OCI-M2 (cell line): ENCODE data around the gene NDUFS7.
A peak's percentile ranks its signal among the peaks of the same experiment; 100 is the strongest.

Source experiments
- DNase-seq: peaks from one replicate; lab custom pipeline; 2025; ENCODE audit not compliant: unreplicated experiment; lab: John Stamatoyannopoulos, UW

The NDUFS7 gene

DNA sequence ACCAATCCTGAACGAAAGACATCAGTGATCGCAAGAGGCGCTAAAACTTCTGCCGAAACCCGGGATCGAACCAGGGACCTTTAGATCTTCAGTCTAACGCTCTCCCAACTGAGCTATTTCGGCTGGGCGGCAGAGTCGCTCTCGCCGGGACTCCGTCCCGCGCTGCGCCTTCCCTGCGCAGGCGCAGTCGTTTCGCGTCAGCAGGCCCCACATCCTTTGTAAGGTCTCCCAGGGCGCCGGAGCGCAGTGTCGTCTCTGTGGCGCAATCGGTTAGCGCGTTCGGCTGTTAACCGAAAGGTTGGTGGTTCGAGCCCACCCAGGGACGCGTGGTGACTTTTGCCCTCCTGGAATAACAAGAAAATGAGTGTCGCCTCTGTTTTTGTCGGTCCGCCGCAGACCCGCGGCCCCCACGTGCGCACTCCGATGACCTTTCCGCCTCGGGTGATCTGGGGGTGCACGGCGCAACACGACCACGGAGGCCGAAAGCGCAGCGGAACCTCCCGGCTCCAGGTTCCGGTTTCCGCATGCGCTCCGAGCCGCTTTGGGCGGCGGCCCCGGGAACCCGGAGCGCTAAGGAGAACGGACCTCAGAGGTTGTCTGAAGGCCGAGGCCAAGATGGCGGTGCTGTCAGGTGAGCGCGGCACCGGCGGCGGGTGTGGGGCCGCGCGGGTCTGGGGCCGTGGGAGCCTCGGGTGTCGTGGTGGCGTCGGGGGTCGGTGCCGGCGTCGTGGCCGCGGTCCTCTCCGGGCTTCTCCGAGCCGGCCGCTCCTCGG, at the start of gene NDUFS7:
NDUFS7 (plus strand) TSS at position 596 of the 773 bp plus-strand sequence; CDS start at position 616, 20 bp downstream.
- peak; percentile 71 for DNase-seq

- no peak for DNase-seq
Observed at GRCh38 chr19:1336079-1336684, 47.5 kb upstream of the NDUFS7 start.

DNA sequence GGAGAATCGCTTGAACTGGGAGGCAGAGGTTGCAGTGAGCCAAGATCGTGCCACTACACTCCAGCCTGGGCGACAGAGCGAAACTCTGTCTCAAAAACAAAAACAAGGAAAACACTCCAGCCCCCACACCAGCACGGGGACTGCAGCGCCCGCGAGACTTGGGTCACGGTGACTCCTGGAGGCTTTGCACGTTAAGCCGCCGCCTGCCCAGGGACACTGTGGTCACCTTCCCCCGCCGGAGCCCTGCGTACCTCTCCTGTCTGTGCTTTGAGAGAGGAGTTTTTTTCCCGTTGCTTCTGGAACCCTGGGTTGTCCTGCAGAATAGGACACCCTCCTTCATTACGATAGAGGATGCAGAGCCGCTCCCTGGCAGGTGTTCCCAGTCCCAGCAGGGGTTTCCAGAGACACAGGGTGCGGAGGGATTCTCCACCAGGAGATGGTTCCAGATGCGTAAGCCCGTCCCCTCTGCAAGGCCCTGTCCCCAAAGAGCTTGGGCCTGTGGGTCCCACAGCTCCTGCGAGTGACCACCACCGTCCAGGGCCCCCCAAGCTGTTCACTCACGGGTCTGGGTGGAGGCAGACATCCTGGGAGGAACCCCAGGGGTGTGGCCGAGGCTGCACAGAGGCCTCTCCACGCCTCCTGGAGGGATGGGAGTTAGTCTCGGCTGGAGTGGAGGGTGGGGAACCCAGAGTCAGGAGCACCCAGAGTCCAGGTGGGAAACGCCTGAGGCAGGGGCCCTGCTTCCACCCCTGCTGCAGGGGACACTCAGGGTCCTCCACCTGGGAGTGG, 42.8 kb upstream of the NDUFS7 start:
- no peak for DNase-seq

DNA sequence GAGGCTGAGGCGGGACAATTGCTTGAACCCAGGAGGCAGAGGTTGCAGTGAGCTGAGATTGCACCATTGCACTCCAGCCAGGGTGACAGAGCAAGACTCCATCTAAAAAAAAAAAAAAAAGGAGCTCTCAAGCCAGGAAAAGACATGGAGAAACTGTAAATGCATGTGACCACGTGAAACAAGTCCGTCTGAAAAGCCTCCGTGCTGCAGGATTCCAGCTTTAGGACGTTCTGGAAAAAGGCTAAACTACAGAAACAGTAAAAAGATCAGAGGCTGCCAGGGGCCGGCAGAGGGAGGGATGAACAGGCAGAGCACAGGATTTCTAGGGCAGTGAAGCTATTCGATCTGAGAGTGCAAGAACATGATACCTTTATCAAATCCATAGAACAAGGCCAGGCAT, 40.7 kb upstream of the NDUFS7 start:
- DNase-seq = no peak

GRCh38 chr19:1349211-1349610, 34.5 kb upstream of the NDUFS7 start:
- no peak for DNase-seq

DNA sequence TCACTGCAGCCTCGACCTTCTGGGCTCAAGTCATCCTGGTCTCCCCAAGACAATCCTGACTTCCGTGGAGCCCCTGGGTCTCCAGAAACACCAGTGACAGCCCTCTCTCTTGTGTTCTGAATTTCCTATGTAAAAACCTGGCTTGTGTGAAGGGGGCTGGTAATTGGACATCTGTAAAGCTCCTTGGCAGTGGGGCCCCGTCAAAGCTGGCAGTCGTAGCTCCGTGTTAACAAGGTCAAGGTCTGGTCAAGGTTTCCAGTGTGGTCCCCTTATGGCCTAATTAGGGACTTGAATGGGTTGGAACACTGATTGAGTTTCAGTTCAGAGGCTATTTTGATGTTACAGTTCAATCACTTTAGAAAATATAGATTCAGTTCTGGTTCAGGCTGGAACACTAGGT, 32.8 kb upstream of the NDUFS7 start:
- no peak for DNase-seq

- DNase-seq = no peak
Observed at GRCh38 chr19:1351381-1351851, 32.3 kb upstream of the NDUFS7 start.

- DNase-seq = no peak
Observed at GRCh38 chr19:1353144-1353543, 30.6 kb upstream of the NDUFS7 start.

- no peak for DNase-seq
Observed at GRCh38 chr19:1354970-1355567, 28.6 kb upstream of the NDUFS7 start.

GRCh38 chr19:1355568-1356507, 27.9 kb upstream of the NDUFS7 start:
- no peak for DNase-seq

DNA sequence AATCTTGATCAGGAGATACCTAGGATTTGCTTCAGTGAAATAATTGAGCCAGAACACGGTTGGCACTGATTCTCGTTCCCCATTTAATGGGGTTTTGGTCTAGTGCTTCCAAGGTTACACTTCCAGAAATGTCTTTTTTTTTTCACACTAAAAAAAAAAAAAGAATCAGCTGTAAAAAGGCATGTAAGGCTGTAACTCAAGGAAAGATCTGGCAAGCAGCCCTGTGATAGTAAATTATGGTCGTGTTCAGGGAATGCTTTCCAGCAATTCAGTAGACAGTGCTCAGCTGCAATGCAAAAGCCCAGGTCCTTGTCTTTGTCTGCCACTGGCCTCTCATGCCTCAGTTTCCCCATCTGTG, 27.2 kb upstream of the NDUFS7 start:
- no peak for DNase-seq

- DNase-seq = no peak
Observed at GRCh38 chr19:1357531-1358109, 26.1 kb upstream of the NDUFS7 start.

- no peak for DNase-seq
Observed at GRCh38 chr19:1360126-1360817, 23.4 kb upstream of the NDUFS7 start.

DNA sequence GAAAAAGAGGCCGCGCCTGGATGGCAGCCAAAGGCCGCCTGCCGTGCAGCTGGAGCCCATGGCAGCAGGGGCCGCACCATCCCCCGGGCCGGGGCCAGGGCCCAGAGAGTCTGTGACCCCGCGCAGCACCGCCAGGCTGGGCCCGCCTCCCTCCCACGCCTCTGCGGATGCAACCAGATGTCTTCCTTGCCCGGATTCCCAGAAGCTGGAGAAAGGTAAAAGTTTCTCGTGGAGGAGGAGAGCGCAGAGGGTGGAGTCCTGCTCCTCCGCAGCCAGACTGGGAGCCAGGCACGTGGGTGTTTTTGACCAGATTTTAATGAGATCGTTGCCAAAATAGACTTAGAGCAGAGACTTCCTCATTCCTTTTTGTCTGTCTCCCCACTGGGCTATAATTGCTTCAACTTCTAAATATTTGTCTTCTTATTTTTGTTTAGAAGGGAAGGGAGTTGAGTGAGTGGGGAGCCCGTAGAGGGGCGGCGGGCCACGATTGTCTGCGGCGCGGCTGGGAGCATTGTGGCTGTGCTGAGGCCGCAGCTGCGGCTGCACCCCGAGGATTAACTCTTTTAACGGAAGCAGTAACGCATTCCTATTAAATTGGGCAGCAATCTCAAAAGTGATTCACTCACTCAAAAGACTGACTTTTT, 22.8 kb upstream of the NDUFS7 start:
- DNase-seq = no peak

DNA sequence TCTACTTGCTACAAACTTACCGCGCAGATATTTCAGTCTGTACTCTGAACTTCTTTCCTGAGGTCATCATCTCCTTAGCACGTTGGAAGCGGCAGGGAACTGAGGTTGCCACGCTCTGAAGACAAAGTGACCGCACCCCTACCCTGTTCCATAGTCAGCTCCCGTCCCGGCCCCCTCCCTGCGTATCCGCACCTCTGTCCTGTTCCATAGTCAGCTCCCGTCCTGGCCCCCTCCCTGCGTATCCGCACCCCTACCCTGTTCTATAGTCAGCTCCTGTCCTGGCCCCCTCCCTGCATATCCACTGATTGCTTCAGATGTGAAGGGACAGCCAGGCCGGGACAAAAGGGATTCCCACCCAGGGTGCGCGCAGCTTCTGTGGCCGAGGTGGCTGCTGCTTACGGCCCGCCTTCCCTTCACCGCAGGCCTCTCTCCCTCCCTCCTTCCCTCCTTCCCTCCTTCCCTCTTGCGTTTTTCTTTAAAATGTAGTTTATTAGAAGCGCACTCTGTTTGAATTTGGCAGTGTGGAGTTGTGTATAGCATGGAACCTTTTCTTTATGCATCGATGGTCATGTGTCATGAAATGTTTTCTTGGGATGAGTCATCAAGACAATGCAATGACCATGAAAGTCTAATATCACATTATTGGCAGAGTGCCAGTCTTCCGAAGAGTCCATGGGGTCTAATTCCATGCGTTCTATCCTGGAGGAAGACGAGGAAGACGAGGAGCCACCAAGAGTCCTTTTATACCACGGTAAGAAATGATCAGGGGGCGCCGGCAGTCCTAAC, 21.9 kb upstream of the NDUFS7 start:
- no peak for DNase-seq

- no peak for DNase-seq
Observed at GRCh38 chr19:1362387-1363257, 21.1 kb upstream of the NDUFS7 start.

GRCh38 chr19:1363599-1363998, 20.1 kb upstream of the NDUFS7 start:
- DNase-seq = no peak
